GM19328 (cell line): Measurements from ENCODE around the gene MARCO.

Source experiments
- ATAC-seq: cut with Tn5 transposase; IDR thresholded peaks from one replicate; pipeline ENCODE4 v1.9.1; 2021; ENCODE audit warnings: mild to moderate bottlenecking, moderate library complexity; ENCODE audit not compliant: unreplicated experiment

MARCO gene

GRCh38 chr2:118942031-118942430 lies at the start of gene MARCO:
TSS of gene MARCO (plus strand) at chr2:118942194. CDS start at chr2:118942301, 107 bp downstream.
- ATAC-seq: no peak

GRCh38 chr2:118893100-118893499 lies 48.9 kb upstream of the MARCO start:
- no peak for ATAC-seq

GRCh38 chr2:118902266-118903028 lies 39.5 kb upstream of the MARCO start:
- ATAC-seq: no peak

GRCh38 chr2:118903029-118903351 lies 39.0 kb upstream of the MARCO start:
- ATAC-seq: no peak

GRCh38 chr2:118903551-118904479 lies 38.2 kb upstream of the MARCO start:
- no peak for ATAC-seq

- ATAC-seq: no peak
Observed at GRCh38 chr2:118905206-118905605, 36.8 kb upstream of the MARCO start.

- ATAC-seq: no peak
Observed at GRCh38 chr2:118906186-118906585, 35.8 kb upstream of the MARCO start.

- no peak for ATAC-seq
Observed at GRCh38 chr2:118907759-118908158, 34.2 kb upstream of the MARCO start.

GRCh38 chr2:118909191-118909590 lies 32.8 kb upstream of the MARCO start:
- no peak for ATAC-seq

- ATAC-seq: no peak
Observed at GRCh38 chr2:118911166-118911856, 30.7 kb upstream of the MARCO start.

GRCh38 chr2:118911936-118912335 lies 30.1 kb upstream of the MARCO start:
- ATAC-seq: no peak

GRCh38 chr2:118913131-118913802 lies 28.7 kb upstream of the MARCO start:
- no peak for ATAC-seq

- no peak for ATAC-seq
Observed at GRCh38 chr2:118913803-118914645, 28.0 kb upstream of the MARCO start.

GRCh38 chr2:118914721-118915453 lies 27.1 kb upstream of the MARCO start:
- no peak for ATAC-seq

GRCh38 chr2:118918017-118918416 lies 24.0 kb upstream of the MARCO start:
- ATAC-seq: no peak

GRCh38 chr2:118921646-118922045 lies 20.3 kb upstream of the MARCO start:
- ATAC-seq: no peak

- ATAC-seq: no peak
Observed at GRCh38 chr2:118922254-118922653, 19.7 kb upstream of the MARCO start.

GRCh38 chr2:118923371-118923770 lies 18.6 kb upstream of the MARCO start:
- no peak for ATAC-seq

- ATAC-seq: no peak
Observed at GRCh38 chr2:118925476-118925875, 16.5 kb upstream of the MARCO start.
